Peyer's patch (tissue), 4 donors: ENCODE results near the gene FKRP.

Source experiments
- POLR2A ChIP-seq, 2 donors: fragments of 450-650 bp; IDR thresholded peaks; one replicate each; pipeline ENCODE4 v1.5.1; 2017; ENCODE audit warnings: antibody characterized with exemption in 2 of 2, mild to moderate bottlenecking in 2 of 2, moderate library complexity in 2 of 2
- TF ChIP-seq, protein P1 (sequence below), 6 experiments: fragments of 450-650 bp in 4 of 6; fragments of 200-600 bp in 2 of 6; sonication (generic) in 1 of 6; IDR thresholded peaks; one replicate each; pipeline ENCODE4 v1.5.1; 2017 to 2019; ENCODE audit warnings: antibody characterized with exemption in 6 of 6, mild to moderate bottlenecking in 3 of 6, moderate library complexity in 1 of 6

DNA sequence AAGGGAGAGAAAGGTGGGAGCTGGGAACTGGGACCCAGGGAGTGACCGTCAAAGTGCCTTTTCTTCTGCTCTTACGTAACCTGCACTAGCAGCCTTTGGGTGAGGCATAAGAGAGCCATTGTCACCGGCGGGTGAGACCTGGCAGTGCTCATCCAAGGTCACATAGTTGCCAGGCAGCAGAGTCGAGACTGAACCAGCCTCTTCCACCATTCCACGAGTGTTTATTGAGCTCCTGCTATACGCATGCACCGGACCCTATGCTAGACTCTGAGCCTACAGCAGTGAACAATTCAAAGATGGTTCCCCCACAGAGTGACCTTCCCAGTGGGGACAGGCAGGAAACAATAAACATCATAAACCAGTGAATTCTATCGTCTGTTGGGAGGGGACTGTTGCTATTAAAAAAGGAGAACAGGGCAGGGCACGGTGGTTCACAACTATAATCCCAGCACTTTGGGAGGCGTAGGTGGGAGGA is 19.0 kb downstream of the FKRP start:
- TF ChIP-seq, protein P1, sequence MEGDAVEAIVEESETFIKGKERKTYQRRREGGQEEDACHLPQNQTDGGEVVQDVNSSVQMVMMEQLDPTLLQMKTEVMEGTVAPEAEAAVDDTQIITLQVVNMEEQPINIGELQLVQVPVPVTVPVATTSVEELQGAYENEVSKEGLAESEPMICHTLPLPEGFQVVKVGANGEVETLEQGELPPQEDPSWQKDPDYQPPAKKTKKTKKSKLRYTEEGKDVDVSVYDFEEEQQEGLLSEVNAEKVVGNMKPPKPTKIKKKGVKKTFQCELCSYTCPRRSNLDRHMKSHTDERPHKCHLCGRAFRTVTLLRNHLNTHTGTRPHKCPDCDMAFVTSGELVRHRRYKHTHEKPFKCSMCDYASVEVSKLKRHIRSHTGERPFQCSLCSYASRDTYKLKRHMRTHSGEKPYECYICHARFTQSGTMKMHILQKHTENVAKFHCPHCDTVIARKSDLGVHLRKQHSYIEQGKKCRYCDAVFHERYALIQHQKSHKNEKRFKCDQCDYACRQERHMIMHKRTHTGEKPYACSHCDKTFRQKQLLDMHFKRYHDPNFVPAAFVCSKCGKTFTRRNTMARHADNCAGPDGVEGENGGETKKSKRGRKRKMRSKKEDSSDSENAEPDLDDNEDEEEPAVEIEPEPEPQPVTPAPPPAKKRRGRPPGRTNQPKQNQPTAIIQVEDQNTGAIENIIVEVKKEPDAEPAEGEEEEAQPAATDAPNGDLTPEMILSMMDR (IDR thresholded peaks at IDR 0.05), result no peak
- no peak for TF ChIP-seq POLR2A (IDR thresholded peaks at IDR 0.05)
